GM08714 (cell line): ENCODE results near the gene ZEB2.

Experiments
- H3K4me3 ChIP-seq: fragments of 200-500 bp; sonication (Bioruptor generic); 2 replicates; pipeline ENCODE4 v1.5.1; 2014; ENCODE audit warnings: mild to moderate bottlenecking, low read length, inconsistent platforms
- ZNF274 ChIP-seq: IDR thresholded peaks from 2 replicates; pipeline ENCODE4 v1.6.1; 2012; ENCODE audit warnings: mild to moderate bottlenecking, low read depth, low read length

The ZEB2 gene

DNA sequence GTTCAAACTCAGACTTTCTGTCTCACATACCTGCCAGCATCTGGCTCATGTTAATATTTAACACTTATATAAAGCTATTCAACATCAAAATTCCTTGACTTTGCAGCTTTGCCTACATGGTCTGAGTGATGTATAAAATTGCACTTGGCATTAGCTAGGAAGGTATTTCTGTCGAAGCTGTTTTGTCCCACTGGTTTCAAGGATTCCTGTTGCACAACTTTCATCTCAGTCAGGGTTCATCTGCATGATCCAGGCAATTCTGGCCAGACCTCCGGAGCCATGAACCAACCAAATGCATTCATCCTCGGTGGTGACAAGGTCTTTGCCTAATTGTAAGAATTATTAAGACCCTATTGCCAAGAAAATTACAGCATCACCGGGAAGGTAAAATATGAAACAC is 185.4 kb downstream of the ZEB2 start:
- TF ChIP-seq ZNF274, result no peak
- H3K4me3 ChIP-seq, result no peak overlapping the region
